ENCODE results near the gene TSTD1.

TSTD1 gene

DNA sequence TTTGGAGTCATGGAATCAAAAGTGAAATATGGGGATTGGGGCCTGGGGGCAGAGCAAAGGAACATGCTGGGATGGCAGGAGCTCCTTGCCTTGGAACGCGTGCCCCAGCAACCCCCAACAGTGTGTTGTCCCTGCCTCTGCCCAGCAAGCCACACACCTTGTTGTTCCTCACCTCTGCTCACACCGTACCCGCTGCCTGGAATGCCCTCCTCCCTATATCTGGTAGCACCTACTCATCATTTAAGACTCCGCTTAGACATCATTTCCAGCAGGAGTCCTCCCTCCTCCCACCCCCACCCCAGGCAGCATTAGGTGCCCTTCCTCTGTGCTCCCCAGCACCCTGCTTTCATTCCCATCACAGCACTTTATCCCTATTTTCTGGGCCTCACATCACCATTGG lies 42.8 kb upstream of the TSTD1 start:
- Histone ChIP-seq H4K20me1 (ENCODE audit: insufficient read depth, low read length) (no peaks in the 10 kb centered on the region), H3K9me3 (ENCODE audit: insufficient read depth, low read length) (no peaks in the 10 kb centered on the region), H3K79me2 (ENCODE audit: low read length) (no peaks in the 10 kb centered on the region), H3K27ac (ENCODE audit: low read length) (no peak overlapping the region), H3K4me2 (ENCODE audit: low read length) (no peak overlapping the region), H3K4me3 (ENCODE audit: low read length) (no peak overlapping the region), H2AFZ (ENCODE audit: low read depth, low read length) (no peak overlapping the region), H3K36me3 (replicated peaks; ENCODE audit: low read depth, low read length) (no peaks in the 10 kb centered on the region), H3K4me1 (ENCODE audit: low read length) (no peaks in the 10 kb centered on the region), H3K27me3 (ENCODE audit: low read depth, low read length) (no peaks in the 10 kb centered on the region), H3K9ac (ENCODE audit: low read length) (no peak overlapping the region)
- TF ChIP-seq, protein P1, sequence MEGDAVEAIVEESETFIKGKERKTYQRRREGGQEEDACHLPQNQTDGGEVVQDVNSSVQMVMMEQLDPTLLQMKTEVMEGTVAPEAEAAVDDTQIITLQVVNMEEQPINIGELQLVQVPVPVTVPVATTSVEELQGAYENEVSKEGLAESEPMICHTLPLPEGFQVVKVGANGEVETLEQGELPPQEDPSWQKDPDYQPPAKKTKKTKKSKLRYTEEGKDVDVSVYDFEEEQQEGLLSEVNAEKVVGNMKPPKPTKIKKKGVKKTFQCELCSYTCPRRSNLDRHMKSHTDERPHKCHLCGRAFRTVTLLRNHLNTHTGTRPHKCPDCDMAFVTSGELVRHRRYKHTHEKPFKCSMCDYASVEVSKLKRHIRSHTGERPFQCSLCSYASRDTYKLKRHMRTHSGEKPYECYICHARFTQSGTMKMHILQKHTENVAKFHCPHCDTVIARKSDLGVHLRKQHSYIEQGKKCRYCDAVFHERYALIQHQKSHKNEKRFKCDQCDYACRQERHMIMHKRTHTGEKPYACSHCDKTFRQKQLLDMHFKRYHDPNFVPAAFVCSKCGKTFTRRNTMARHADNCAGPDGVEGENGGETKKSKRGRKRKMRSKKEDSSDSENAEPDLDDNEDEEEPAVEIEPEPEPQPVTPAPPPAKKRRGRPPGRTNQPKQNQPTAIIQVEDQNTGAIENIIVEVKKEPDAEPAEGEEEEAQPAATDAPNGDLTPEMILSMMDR (IDR thresholded peaks at IDR 0.05; ENCODE audit: low read depth, low read length) = no peak
- no peak for TF ChIP-seq EZH2phosphoT487 (IDR thresholded peaks at IDR 0.05; ENCODE audit: low read depth)

DNA sequence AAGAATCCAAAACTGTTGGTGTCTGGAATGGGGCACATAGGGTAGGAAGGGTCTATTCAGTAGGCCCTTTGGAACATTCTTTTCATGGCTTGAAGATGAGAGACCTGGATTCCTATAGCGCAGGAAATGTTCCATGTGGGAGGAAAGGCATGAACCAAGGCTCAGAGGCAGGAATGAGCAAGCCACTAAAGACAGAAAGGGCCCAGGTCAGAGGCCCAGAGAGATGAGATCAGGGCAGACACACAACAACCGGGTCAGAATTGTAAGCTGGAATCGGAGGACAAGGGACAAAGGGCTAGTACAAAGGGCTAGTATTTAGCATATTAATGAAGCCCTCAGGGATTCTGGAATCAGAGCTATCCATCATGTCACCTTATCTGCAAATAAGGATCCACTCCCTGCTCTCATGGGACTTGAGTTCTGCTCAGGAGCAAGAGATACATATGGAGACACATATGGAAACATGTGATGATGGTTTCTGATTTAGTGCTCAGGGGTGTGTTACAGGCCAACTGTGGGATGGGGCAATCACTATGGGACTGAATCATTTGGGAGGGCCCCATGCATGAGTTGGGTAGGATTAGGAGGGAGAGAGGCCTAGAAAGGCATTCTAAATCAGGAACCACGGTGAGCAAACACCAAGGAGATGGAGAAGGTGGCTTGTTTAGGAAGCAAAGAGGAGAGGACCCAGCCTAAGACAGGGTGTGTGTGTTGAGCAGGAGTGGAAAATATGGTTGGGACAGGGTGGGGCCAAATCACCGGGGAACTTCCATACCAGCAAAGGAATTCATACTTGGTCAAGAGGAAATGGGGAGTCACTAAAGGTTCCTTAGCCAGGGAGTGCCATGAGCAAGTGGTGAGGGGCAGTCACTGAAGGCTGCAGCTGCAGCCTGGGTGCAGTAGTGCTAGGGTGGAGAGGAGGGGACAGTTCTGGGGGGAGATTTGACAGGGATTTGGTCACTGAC lies 42.0 kb upstream of the TSTD1 start:
- TF ChIP-seq EZH2phosphoT487 (IDR thresholded peaks at IDR 0.05; ENCODE audit: low read depth) = no peak
- TF ChIP-seq, protein P1 (IDR thresholded peaks at IDR 0.05; ENCODE audit: low read depth, low read length) = no peak
- Histone ChIP-seq H3K79me2 (ENCODE audit: low read length) (no peaks in the 10 kb centered on the region), H3K4me1 (ENCODE audit: low read length) (no peaks in the 10 kb centered on the region), H3K27me3 (ENCODE audit: low read depth, low read length) (no peaks in the 10 kb centered on the region), H2AFZ (ENCODE audit: low read depth, low read length) (no peak overlapping the region), H3K4me2 (ENCODE audit: low read length) (no peak overlapping the region), H3K36me3 (replicated peaks; ENCODE audit: low read depth, low read length) (no peaks in the 10 kb centered on the region), H3K4me3 (ENCODE audit: low read length) (no peak overlapping the region), H3K9me3 (ENCODE audit: insufficient read depth, low read length) (no peaks in the 10 kb centered on the region), H4K20me1 (ENCODE audit: insufficient read depth, low read length) (no peaks in the 10 kb centered on the region), H3K9ac (ENCODE audit: low read length) (no peak overlapping the region), H3K27ac (ENCODE audit: low read length) (no peak overlapping the region)

DNA sequence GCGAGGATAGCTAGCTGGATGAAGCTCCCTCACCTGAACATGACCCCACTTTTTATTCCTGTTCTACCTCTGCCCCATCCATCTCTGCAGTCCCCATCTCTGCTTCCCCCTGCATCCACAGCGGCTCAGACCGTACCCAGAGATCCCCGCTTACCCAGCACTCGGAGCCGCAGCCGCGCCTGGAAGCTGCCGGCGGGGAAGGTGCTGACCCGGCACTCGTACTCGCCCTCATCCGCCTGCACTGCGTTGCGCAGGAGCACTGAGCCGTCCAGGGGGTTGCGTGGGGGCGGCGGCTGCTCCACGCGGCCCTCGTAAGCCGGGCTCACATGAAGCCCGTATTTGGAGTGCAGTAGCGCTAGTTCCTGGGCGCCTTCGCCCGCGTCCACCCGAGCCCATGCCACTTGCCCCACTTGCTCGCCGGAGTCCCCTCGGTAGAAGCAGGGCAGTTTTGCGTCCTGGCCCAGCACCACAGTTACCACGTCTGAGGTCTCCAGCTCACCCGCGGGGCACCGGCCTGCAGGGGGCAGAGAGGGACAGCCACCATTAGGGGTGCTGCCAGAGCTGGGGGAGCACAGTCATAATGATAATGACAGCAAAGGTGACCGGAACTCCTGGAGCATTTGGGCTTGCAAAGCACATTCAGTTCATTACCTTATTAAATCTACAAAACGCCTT lies 40.8 kb upstream of the TSTD1 start:
- TF ChIP-seq, protein P1 (IDR thresholded peaks at IDR 0.05; ENCODE audit: low read depth, low read length) = no peak; the same call in 1 of the 2 replicates
- no peak for TF ChIP-seq EZH2phosphoT487 (IDR thresholded peaks at IDR 0.05; ENCODE audit: low read depth)
- no peaks in the 10 kb centered on the region for H3K4me1 ChIP-seq (ENCODE audit: low read length)
- H2AFZ ChIP-seq (ENCODE audit: low read depth, low read length) = no peak overlapping the region
- H4K20me1 ChIP-seq (ENCODE audit: insufficient read depth, low read length) = no peaks in the 10 kb centered on the region
- H3K36me3 ChIP-seq (replicated peaks; ENCODE audit: low read depth, low read length) = no peaks in the 10 kb centered on the region
- no peaks in the 10 kb centered on the region for H3K27me3 ChIP-seq (ENCODE audit: low read depth, low read length)
- H3K9me3 ChIP-seq (ENCODE audit: insufficient read depth, low read length) = no peaks in the 10 kb centered on the region
- H3K4me2 ChIP-seq (ENCODE audit: low read length) = no peak overlapping the region
- H3K79me2 ChIP-seq (ENCODE audit: low read length) = no peaks in the 10 kb centered on the region
- H3K9ac ChIP-seq (ENCODE audit: low read length) = no peak overlapping the region
- no peak overlapping the region for H3K27ac ChIP-seq (ENCODE audit: low read length)
- no peak overlapping the region for H3K4me3 ChIP-seq (ENCODE audit: low read length)

DNA sequence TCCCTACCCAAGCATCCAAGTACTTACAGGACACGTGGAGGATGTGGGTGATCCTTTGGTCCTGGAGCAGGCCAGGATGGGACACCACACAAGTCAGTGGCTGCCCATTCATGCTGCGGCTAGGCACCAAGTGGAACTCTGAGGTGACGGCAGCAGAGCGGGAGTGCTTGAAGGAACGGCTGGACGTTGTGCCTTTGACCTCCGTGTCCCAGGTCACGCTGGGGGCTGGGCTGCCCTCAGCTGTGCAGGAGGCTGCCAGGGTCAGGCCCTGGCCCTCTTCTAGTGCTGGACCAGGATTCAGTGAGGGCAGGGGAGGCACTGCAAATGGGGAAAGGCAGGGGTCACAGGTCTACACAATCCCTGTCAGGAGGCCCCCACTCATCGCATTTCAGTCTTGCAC lies 38.7 kb upstream of the TSTD1 start:
- no peaks in the 10 kb centered on the region for H3K4me1 ChIP-seq (ENCODE audit: low read length)
- H3K4me2 ChIP-seq (ENCODE audit: low read length) = no peak overlapping the region
- H3K36me3 ChIP-seq (replicated peaks; ENCODE audit: low read depth, low read length) = no peaks in the 10 kb centered on the region
- H3K79me2 ChIP-seq (ENCODE audit: low read length) = no peaks in the 10 kb centered on the region
- H3K4me3 ChIP-seq (ENCODE audit: low read length) = no peak overlapping the region
- no peaks in the 10 kb centered on the region for H4K20me1 ChIP-seq (ENCODE audit: insufficient read depth, low read length)
- TF ChIP-seq, protein P1 (IDR thresholded peaks at IDR 0.05; ENCODE audit: low read depth, low read length) = no peak
- TF ChIP-seq EZH2phosphoT487 (IDR thresholded peaks at IDR 0.05; ENCODE audit: low read depth) = no peak
- no peak overlapping the region for H3K9ac ChIP-seq (ENCODE audit: low read length)
- H2AFZ ChIP-seq (ENCODE audit: low read depth, low read length) = no peak overlapping the region
- H3K27me3 ChIP-seq (ENCODE audit: low read depth, low read length) = no peaks in the 10 kb centered on the region
- H3K27ac ChIP-seq (ENCODE audit: low read length) = no peak overlapping the region
- no peaks in the 10 kb centered on the region for H3K9me3 ChIP-seq (ENCODE audit: insufficient read depth, low read length)

All from OCI-LY3 (cell line).